NCI-H1694 (cell line): ENCODE results near the gene TNFRSF25.

Experiments
- DNase-seq: peaks from one replicate; lab custom pipeline; 2025; lab: John Stamatoyannopoulos, UW

TNFRSF25 gene

GRCh38 chr1:6466023-6466422 lies at the start of gene TNFRSF25:
TSS of gene TNFRSF25 (minus strand) at chr1:6466173. CDS start at chr1:6466107, 66 bp downstream.
- DNase-seq: no peak

GRCh38 chr1:6515771-6516170 lies 49.8 kb upstream of the TNFRSF25 start:
- DNase-seq: no peak

GRCh38 chr1:6513320-6513801 lies 47.4 kb upstream of the TNFRSF25 start:
- DNase-seq: no peak

GRCh38 chr1:6512908-6513280 lies 46.9 kb upstream of the TNFRSF25 start:
- no peak for DNase-seq

GRCh38 chr1:6512245-6512907 lies 46.4 kb upstream of the TNFRSF25 start:
- DNase-seq: no peak

- DNase-seq: no peak
These were observed 45.7 kb upstream of the TNFRSF25 start for GRCh38 chr1:6511561-6512244.

- no peak for DNase-seq
These were observed 45.1 kb upstream of the TNFRSF25 start for GRCh38 chr1:6511056-6511455.

- no peak for DNase-seq
These were observed 44.5 kb upstream of the TNFRSF25 start for GRCh38 chr1:6510493-6510892.

GRCh38 chr1:6509919-6510291 lies 43.9 kb upstream of the TNFRSF25 start:
- DNase-seq: no peak

GRCh38 chr1:6509220-6509918 lies 43.4 kb upstream of the TNFRSF25 start:
- no peak for DNase-seq

GRCh38 chr1:6508816-6509189 lies 42.8 kb upstream of the TNFRSF25 start:
- no peak for DNase-seq

- no peak for DNase-seq
These were observed 42.3 kb upstream of the TNFRSF25 start for GRCh38 chr1:6508154-6508815.

GRCh38 chr1:6507461-6507911 lies 41.5 kb upstream of the TNFRSF25 start:
- no peak for DNase-seq

- DNase-seq: no peak
These were observed 41.1 kb upstream of the TNFRSF25 start for GRCh38 chr1:6507037-6507428.

- no peak for DNase-seq
These were observed 40.5 kb upstream of the TNFRSF25 start for GRCh38 chr1:6506210-6507036.

GRCh38 chr1:6505367-6506209 lies 39.6 kb upstream of the TNFRSF25 start:
- no peak for DNase-seq

- no peak for DNase-seq
These were observed 38.9 kb upstream of the TNFRSF25 start for GRCh38 chr1:6504887-6505286.

- no peak for DNase-seq
These were observed 38.1 kb upstream of the TNFRSF25 start for GRCh38 chr1:6503884-6504602.

GRCh38 chr1:6502000-6502891 lies 36.3 kb upstream of the TNFRSF25 start:
- DNase-seq: no peak
